T-cell (primary cell): ENCODE data around the gene NPW. TPM values are rescaled to one million over a fixed set of nuclear protein-coding genes. Genes with fewer than 3 reads are reported as not detected.
A peak's percentile ranks its signal among the peaks of the same experiment; 100 is the strongest.

Source experiments
- ATAC-seq, 4 experiments: fragments of 200-7000 bp in 3 of 4; fragments of 150-1000 bp in 1 of 4; cut with Tn5 transposase; replicated peaks in 1 of 4; 1 replicate in 3 of 4; 2 replicates in 1 of 4; pipeline ENCODE4 v1.10.0; 2021; ENCODE audit warnings: moderate library complexity in 3 of 4, mild to moderate bottlenecking in 2 of 4, moderate number of reproducible peaks in 1 of 4
- CTCF ChIA-PET, 2 donors: fragments of 300-600 bp; sonication (Branson Sonifier 250); formaldehyde crosslinking; loops; one replicate each; lab custom pipeline; 2022; ENCODE audit warnings: antibody characterized with exemption in 2 of 2; lab: Charles Lee
- POLR2A ChIA-PET, 2 donors: fragments of 300-600 bp; sonication (Branson Sonifier 250); formaldehyde crosslinking; loops; one replicate each; lab custom pipeline; 2022; ENCODE audit warnings: antibody characterized with exemption in 2 of 2; lab: Charles Lee
- DNase-seq, 35 experiments: peaks; one replicate each; pipeline versions ENCODE4 v3.0.0 to v3.0.0-alpha.2; 2013 to 2023
- H3K27ac ChIP-seq: one replicate; pipeline ENCODE4 v1.5.1; 2013; ENCODE audit warnings: low read length
- H3K27me3 ChIP-seq, 2 experiments: replicated peaks in 1 of 2; 1 replicate in 1 of 2; 2 replicates in 1 of 2; pipeline versions ENCODE4 v1.6.1 to v1.7.0; 2013; ENCODE audit warnings: low read length in 1 of 2, mixed read lengths in 1 of 2; ENCODE audit not compliant: control insufficient read depth in 2 of 2, insufficient read depth in 2 of 2; ENCODE audit errors: extremely low read depth in 1 of 2
- H3K36me3 ChIP-seq, 2 donors: 1 replicate in 1 of 2; 2 replicates in 1 of 2; pipeline versions ENCODE4 v1.6.1 to v1.7.0; 2013; ENCODE audit warnings: low read length in 1 of 2; ENCODE audit not compliant: control insufficient read depth in 2 of 2, insufficient read depth in 1 of 2; ENCODE audit errors: extremely low read depth in 1 of 2
- H3K4me1 ChIP-seq, 2 experiments: 1 replicate in 1 of 2; 2 replicates in 1 of 2; pipeline versions ENCODE4 v1.6.1 to v1.7.0; 2013; ENCODE audit warnings: low read length in 2 of 2, mixed read lengths in 1 of 2; ENCODE audit not compliant: insufficient read depth in 2 of 2, control insufficient read depth in 1 of 2; ENCODE audit errors: extremely low read depth in 1 of 2
- H3K4me3 ChIP-seq, 2 donors: 1 replicate in 1 of 2; 2 replicates in 1 of 2; pipeline versions ENCODE4 v1.5.1 to v1.7.0; 2013; ENCODE audit warnings: mild to moderate bottlenecking in 2 of 2, low read length in 1 of 2, moderate library complexity in 1 of 2; ENCODE audit not compliant: control insufficient read depth in 1 of 2; ENCODE audit errors: extremely low read depth in 1 of 2
- H3K9me3 ChIP-seq: 2 replicates; pipeline ENCODE4 v1.7.0; 2013
- H3K27ac Mint-ChIP-seq, 2 donors: one replicate each; pipeline ENCODE4 v1.8.0; 2020 to 2021; ENCODE audit warnings: mild to moderate bottlenecking in 2 of 2, mixed read lengths in 2 of 2
- H3K27me3 Mint-ChIP-seq, 2 donors: one replicate each; pipeline ENCODE4 v1.8.0; 2021 to 2022; ENCODE audit warnings: mixed read lengths in 2 of 2
- H3K36me3 Mint-ChIP-seq: one replicate; pipeline ENCODE4 v1.8.0; 2021; ENCODE audit warnings: mixed read lengths
- H3K4me1 Mint-ChIP-seq, 3 donors: one replicate each; pipeline ENCODE4 v1.8.0; 2020 to 2022; ENCODE audit warnings: mixed read lengths in 3 of 3, mild to moderate bottlenecking in 1 of 3
- H3K4me3 Mint-ChIP-seq, 3 donors: one replicate each; pipeline ENCODE4 v1.8.0; 2020 to 2022; ENCODE audit warnings: mild to moderate bottlenecking in 3 of 3, mixed read lengths in 3 of 3, moderate library complexity in 3 of 3
- H3K9me3 Mint-ChIP-seq, 3 donors: one replicate each; pipeline ENCODE4 v1.8.0; 2020 to 2022; ENCODE audit warnings: mixed read lengths in 3 of 3
- WGBS: methylation state at CpG from one replicate; pipeline ENCODE4 v1.1.5; 2013; ENCODE audit warnings: missing lambda C conversion rate; ENCODE audit not compliant: insufficient coverage; 5-methylcytosine and 5-hydroxymethylcytosine counted together
- total RNA-seq, 35 experiments: library from RNA in 6 of 35; stranded (reverse) in 6 of 35; fragments of 120-200 nt in 1 of 35; gene quantifications; one replicate each; pipeline versions ENCODE4 v1.2.1 to v1.2.4 and lab custom pipeline; 2013 to 2026

NPW gene
- total RNA-seq, 5 donors from 2014 or later (not counting 1 experiment from before 2014, with no cell fraction given), result 0.43 to 0.44 TPM; not detected in 3

DNA sequence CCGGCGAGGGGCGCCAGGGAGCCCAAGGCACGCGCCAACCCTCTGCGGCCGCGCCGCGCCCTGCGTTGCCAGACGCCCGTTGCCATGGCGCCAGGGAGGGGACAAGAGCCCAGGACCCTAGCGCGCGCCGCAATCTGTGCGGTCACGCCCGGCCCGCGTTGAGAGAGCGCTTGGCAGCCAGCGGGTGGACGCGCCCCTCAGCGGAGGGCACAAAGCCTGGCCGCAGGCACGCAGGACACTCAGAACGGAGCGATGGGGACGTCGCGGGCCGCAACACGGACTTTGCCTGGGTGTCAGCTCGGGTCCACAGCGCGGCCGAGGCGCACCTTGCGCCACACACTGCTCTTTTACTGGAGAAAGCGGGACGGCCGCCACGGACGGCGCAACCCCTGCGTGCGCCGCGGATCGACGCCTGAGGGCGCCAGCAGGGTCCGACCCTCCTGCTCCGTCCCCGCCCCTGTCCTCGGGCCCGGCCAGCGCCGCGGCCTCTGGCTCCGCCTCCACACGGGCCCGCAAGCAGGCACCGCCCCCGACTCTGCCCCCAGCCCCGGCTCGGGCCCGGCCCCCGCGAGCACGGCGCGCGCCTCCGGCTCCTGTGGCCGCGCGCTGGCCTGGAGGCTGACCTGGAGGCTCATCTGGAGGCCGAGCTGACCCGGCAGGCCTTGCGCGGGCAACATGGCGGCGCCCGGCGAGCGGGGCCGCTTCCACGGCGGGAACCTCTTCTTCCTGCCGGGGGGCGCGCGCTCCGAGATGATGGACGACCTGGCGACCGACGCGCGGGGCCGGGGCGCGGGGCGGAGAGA lies 35.8 kb upstream of the NPW start, which contains the start of gene GFER:
GFER (plus strand) TSS at position 650 of the 803 bp plus-strand sequence; CDS start at position 676, 26 bp downstream.
- CTCF ChIA-PET, result no interaction called here
- Mint-ChIP-seq H3K27me3 (peaks cover 3 to 35% of the 10 kb centered on the region in 2 donors), H3K4me3 (peak within 1 kb of the TSS; percentile 71 to 83 (median 82)), H3K9me3 (no peaks in the 10 kb centered on the region), H3K27ac (peak within 1 kb of the TSS; percentile 28 to 55), H3K36me3 (peaks cover 5% of the 10 kb centered on the region), H3K4me1 (peaks cover 12 to 24% (median 17%) of the 10 kb centered on the region in 3 donors)
- ATAC-seq, result peak; percentile 63 to 76 (median 74)
- H3K4me1 ChIP-seq, result peaks cover 0 to 41% of the 10 kb centered on the region in 2 experiments
- peak in 15 of 35 experiments; percentile 28 to 74 (median 50) for DNase-seq
- no peaks in the 10 kb centered on the region for H3K9me3 ChIP-seq
- H3K4me3 ChIP-seq, result peak within 1 kb of the TSS; percentile 59 to 72
- H3K36me3 ChIP-seq, result peaks cover 3 to 7% of the 10 kb centered on the region in 2 donors
- POLR2A ChIA-PET, result no interaction called here
- peaks cover 2 to 50% of the 10 kb centered on the region in 2 experiments for H3K27me3 ChIP-seq
- WGBS, result under 1% methylated on average over 109 of the region's 109 CpGs
- H3K27ac ChIP-seq, result peak within 1 kb of the TSS; percentile 55

DNA sequence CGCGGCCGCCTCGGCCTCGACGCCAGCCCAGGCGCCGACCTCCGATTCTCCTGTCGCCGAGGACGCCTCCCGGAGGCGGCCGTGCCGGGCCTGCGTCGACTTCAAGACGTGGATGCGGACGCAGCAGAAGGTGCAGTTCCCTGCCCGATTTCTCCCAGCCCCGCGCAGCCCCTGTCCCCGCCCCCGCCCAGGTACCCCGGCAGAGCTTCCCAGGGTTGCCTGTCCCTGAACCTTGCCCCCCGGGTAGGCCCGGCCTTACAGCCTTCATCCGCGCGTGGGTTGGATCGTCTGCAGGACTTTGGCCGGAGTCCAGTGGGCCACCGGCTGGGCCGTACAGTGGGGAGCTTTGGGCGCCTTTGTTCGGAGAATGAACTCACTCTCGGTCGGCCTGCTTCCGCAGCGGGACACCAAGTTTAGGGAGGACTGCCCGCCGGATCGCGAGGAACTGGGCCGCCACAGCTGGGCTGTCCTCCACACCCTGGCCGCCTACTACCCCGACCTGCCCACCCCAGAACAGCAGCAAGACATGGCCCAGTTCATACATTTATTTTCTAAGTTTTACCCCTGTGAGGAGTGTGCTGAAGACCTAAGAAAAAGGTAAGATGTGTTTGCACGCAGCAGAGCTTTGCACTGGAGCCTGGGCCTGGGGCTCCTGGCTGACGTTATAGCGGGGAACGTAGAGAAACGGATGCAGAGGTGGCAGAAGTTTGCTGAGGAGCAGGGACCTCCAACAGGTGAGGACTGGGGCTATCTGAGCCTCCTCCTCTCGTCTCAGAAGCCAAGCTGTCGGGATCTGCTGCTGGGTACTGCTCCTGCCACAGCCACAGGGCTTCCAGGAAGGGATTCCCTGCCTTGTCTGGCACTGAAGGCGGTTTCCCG lies 35.0 kb upstream of the NPW start:
- POLR2A ChIA-PET, result interaction anchor here in 1 of 2 donors (0.7 kb wide), 1 partner anchor 171 kb away, joined by 3 read pairs; no protein-coding TSS in a partner anchor
- peaks cover 17 to 29% (median 24%) of the 10 kb centered on the region in 3 donors for H3K4me1 Mint-ChIP-seq

DNA sequence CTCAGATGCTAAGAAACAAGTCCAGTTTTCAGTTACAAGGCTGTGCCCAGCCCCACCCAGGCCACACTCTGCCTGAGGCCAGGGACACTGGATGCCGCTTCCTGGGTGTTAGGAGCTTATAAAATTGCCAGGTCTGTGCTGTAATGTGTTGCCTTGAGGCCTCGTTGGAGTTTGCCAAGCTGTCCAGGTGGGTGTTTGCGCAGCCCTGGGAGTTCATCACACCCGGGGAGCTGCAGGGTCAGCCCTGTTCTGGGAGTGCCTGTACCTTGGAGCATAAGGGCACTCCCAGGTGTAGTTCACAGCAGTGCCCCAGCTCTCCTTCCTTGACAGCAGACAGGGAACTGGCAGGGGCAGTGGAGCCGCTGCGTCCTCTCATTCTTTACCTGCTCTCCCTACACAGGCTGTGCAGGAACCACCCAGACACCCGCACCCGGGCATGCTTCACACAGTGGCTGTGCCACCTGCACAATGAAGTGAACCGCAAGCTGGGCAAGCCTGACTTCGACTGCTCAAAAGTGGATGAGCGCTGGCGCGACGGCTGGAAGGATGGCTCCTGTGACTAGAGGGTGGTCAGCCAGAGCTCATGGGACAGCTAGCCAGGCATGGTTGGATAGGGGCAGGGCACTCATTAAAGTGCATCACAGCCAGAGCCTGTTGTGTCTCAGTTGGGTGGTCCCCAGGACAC lies 34.0 kb upstream of the NPW start:
- H3K27ac Mint-ChIP-seq, result peak overlapping the region in 1 of 2 donors; percentile 55

More for the DNA sequence above, 35.0 kb upstream of the NPW start:
- DNase-seq (no peak), ATAC-seq (peak; percentile 41 to 49 (median 45))
- Mint-ChIP-seq H3K27me3 (peaks cover 5 to 42% of the 10 kb centered on the region in 2 donors), H3K36me3 (peaks cover 5% of the 10 kb centered on the region), H3K4me3 (peak overlapping the region; percentile 71 to 82 (median 76)), H3K9me3 (no peaks in the 10 kb centered on the region), H3K27ac (peak overlapping the region; percentile 23 to 55)
- no peaks in the 10 kb centered on the region for H3K9me3 ChIP-seq
- H3K4me1 ChIP-seq, result peaks cover 0 to 43% of the 10 kb centered on the region in 2 experiments
- peaks cover 3 to 54% of the 10 kb centered on the region in 2 experiments for H3K27me3 ChIP-seq
- WGBS, result 14% methylated on average over 50 of the region's 58 CpGs
- peak overlapping the region; percentile 55 for H3K27ac ChIP-seq
- CTCF ChIA-PET, result no interaction called here
- peaks cover 3 to 7% of the 10 kb centered on the region in 2 donors for H3K36me3 ChIP-seq
- peak overlapping the region; percentile 59 to 72 for H3K4me3 ChIP-seq

DNA sequence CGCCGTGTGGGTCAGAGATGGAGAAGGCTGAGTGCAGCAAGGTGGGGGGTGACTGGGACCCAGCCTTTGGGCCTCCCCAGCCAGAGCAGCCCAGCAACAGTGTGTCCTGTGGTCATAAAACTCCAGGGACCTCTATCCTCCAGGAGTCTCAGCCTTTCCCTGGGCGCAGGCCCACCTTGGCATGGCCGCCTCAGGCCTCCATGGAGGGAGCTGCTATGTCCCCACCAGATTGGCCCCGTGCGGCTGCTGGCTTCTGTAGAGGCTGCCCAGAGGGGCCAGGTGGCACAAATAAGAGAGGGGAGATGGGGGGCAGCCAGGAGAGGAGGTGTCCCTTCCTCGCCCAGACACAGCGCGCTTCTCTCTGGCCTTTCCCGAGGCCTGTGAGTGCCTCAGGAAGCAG lies 32.4 kb upstream of the NPW start:
- Histone ChIP-seq H3K4me3 (no peak overlapping the region), H3K9me3 (no peaks in the 10 kb centered on the region), H3K27ac (no peak overlapping the region), H3K36me3 (peaks cover 3 to 7% of the 10 kb centered on the region in 2 donors), H3K4me1 (peaks cover 16 to 49% of the 10 kb centered on the region in 2 experiments), H3K27me3 (peaks cover 3 to 44% of the 10 kb centered on the region in 2 experiments)
- Mint-ChIP-seq H3K27ac (no peak overlapping the region), H3K4me3 (no peak overlapping the region), H3K27me3 (peaks cover 5 to 24% of the 10 kb centered on the region in 2 donors), H3K4me1 (peaks cover 17 to 39% (median 34%) of the 10 kb centered on the region in 3 donors), H3K36me3 (peaks cover 5% of the 10 kb centered on the region), H3K9me3 (no peaks in the 10 kb centered on the region)
- DNase-seq, result no peak
- ATAC-seq, result no peak
- WGBS, result 94% methylated on average over 3 of the region's 10 CpGs
- POLR2A ChIA-PET, result no interaction called here
- CTCF ChIA-PET, result no interaction called here

More for the DNA sequence above, 34.0 kb upstream of the NPW start:
- DNase-seq, result no peak
- H3K36me3 Mint-ChIP-seq, result peaks cover 5% of the 10 kb centered on the region
- peaks cover 5 to 38% of the 10 kb centered on the region in 2 donors for H3K27me3 Mint-ChIP-seq
- 96% methylated on average over 14 of the region's 14 CpGs for WGBS
- Histone ChIP-seq H3K36me3 (peaks cover 3 to 7% of the 10 kb centered on the region in 2 donors), H3K27me3 (peaks cover 3 to 50% of the 10 kb centered on the region in 2 experiments), H3K27ac (no peak overlapping the region), H3K4me1 (peaks cover 4 to 40% of the 10 kb centered on the region in 2 experiments), H3K9me3 (no peaks in the 10 kb centered on the region), H3K4me3 (no peak overlapping the region)
- no peaks in the 10 kb centered on the region for H3K9me3 Mint-ChIP-seq
- H3K4me3 Mint-ChIP-seq, result peak overlapping the region; percentile 71 to 82 (median 76)
- ChIA-PET POLR2A (no interaction called here), CTCF (no interaction called here)
- peaks cover 17 to 30% (median 25%) of the 10 kb centered on the region in 3 donors for H3K4me1 Mint-ChIP-seq
- ATAC-seq, result no peak

DNA sequence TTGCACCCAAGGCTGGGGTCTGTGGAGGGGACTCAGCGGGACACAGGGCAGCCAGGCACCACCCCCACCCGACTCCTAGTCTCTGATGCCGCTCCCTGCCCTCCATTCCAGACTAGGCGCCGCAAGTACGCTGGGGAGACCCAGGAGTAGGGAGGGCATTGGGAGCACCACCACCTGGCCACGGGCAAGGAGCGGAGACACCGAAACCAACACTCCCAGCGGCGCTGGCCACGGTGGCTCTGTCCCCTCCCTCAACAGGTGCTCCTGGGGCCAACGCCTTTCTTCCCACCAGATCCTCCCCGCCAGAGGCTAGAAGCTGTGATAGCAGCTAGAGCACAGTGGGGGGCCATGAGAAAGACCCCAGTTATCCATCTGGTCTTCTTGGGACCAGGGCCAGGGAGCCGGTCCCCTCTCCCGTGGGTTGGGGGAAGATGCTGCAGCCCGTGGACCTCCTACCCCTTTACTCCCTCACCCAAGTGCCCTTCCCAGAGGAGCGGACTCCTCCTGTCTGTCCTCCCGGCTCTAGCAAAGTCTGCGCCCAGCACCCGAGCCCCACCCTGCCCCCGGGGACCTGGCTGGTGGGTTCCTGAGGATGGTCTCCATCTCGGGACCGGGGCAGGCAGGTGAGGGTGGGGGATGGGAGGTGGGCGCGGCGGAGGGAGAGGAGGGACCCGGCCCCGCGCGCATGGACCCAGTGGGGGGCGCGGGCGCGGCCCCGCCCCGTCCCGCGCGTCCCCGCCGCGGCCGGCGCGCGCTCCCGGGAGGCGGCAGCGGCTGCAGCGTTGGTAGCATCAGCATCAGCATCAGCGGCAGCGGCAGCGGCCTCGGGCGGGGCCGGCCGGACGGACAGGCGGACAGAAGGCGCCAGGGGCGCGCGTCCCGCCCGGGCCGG lies 30.1 kb upstream of the NPW start, which contains the start of gene SYNGR3:
SYNGR3 (plus strand) TSS at position 762 of the 892 bp plus-strand sequence. CDS start 133 bp downstream, outside the sequence.
- Mint-ChIP-seq H3K4me3 (peak within 1 kb of the TSS; percentile 73 to 77 (median 75)), H3K9me3 (no peaks in the 10 kb centered on the region), H3K36me3 (peaks cover 5% of the 10 kb centered on the region), H3K27ac (no peak within 1 kb of the TSS), H3K27me3 (peaks cover 5 to 14% of the 10 kb centered on the region in 2 donors), H3K4me1 (peaks cover 7 to 38% (median 27%) of the 10 kb centered on the region in 3 donors)
- DNase-seq (peak in 1 of 35 experiments; percentile 28), ATAC-seq (no peak)
- ChIA-PET POLR2A (interaction anchor here in 1 of 2 donors (1.4 kb wide), 1 partner anchor 25 kb away, joined by 3 read pairs; the partner anchor contains the start of gene RPS2), CTCF (no interaction called here)
- 3% methylated on average over 52 of the region's 67 CpGs for WGBS
- Histone ChIP-seq H3K9me3 (no peaks in the 10 kb centered on the region), H3K36me3 (peaks cover 3 to 7% of the 10 kb centered on the region in 2 donors), H3K4me1 (peaks cover 16 to 41% of the 10 kb centered on the region in 2 experiments), H3K4me3 (peak within 1 kb of the TSS; percentile 52 to 58), H3K27me3 (peaks cover 3 to 35% of the 10 kb centered on the region in 2 experiments), H3K27ac (no peak within 1 kb of the TSS)
